ENCODE results near the gene NFIX.

GRCh38 chr19:13104360-13104847 lies 109.1 kb downstream of the NFIX start:
- TF ChIP-seq POLR2A (IDR thresholded peaks at IDR 0.05) (no peak), CTCF (IDR thresholded peaks at IDR 0.05) (peak in 2 of 3 donors; percentile 28 to 44), EP300 (IDR thresholded peaks at IDR 0.05) (no peak)

Data from ovary (tissue), 3 donors.